ENCODE measurements around the gene GOPC.

DNA sequence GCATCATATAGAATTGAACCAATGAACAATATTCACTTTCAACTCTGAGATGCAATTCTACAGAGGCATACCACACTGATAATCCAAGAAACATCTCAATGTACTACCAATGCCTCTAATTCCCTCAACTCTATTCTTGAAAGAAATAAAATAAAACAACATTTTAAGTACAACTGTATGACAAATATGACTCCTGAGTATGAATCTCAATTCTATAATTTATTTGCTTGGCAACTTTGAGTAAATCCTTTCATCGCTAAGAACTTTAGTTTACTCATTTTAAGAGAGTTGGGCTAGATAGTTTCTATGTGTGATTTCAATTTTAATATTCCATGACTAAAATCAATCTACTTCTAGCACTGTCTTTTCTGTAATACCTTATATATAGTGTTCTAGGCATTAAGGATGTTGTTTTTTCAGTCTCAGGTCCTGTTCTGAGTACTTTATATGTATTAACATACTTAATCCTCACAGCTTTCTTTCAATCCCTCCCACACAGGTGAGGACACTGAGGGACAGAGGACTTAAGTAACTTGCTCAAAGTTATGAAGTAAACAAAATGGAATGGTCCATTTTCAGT is 33.4 kb downstream of the GOPC start:
- TF ChIP-seq, protein P1, sequence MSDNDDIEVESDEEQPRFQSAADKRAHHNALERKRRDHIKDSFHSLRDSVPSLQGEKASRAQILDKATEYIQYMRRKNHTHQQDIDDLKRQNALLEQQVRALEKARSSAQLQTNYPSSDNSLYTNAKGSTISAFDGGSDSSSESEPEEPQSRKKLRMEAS (IDR thresholded peaks at IDR 0.05), result no peak
- TF ChIP-seq, protein P2, sequence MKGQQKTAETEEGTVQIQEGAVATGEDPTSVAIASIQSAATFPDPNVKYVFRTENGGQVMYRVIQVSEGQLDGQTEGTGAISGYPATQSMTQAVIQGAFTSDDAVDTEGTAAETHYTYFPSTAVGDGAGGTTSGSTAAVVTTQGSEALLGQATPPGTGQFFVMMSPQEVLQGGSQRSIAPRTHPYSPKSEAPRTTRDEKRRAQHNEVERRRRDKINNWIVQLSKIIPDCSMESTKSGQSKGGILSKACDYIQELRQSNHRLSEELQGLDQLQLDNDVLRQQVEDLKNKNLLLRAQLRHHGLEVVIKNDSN (IDR thresholded peaks at IDR 0.05), result no peak
- TF ChIP-seq TCF12 (IDR thresholded peaks at IDR 0.05; ENCODE audit: low read depth), result no peak
- TF ChIP-seq TAF1 (IDR thresholded peaks at IDR 0.05; ENCODE audit: low read depth), result no peak
- TF ChIP-seq EGR1 (IDR thresholded peaks at IDR 0.05), result no peak
- no peak for TF ChIP-seq YY1 (IDR thresholded peaks at IDR 0.05; ENCODE audit: low read depth)
- TF ChIP-seq, protein P3, sequence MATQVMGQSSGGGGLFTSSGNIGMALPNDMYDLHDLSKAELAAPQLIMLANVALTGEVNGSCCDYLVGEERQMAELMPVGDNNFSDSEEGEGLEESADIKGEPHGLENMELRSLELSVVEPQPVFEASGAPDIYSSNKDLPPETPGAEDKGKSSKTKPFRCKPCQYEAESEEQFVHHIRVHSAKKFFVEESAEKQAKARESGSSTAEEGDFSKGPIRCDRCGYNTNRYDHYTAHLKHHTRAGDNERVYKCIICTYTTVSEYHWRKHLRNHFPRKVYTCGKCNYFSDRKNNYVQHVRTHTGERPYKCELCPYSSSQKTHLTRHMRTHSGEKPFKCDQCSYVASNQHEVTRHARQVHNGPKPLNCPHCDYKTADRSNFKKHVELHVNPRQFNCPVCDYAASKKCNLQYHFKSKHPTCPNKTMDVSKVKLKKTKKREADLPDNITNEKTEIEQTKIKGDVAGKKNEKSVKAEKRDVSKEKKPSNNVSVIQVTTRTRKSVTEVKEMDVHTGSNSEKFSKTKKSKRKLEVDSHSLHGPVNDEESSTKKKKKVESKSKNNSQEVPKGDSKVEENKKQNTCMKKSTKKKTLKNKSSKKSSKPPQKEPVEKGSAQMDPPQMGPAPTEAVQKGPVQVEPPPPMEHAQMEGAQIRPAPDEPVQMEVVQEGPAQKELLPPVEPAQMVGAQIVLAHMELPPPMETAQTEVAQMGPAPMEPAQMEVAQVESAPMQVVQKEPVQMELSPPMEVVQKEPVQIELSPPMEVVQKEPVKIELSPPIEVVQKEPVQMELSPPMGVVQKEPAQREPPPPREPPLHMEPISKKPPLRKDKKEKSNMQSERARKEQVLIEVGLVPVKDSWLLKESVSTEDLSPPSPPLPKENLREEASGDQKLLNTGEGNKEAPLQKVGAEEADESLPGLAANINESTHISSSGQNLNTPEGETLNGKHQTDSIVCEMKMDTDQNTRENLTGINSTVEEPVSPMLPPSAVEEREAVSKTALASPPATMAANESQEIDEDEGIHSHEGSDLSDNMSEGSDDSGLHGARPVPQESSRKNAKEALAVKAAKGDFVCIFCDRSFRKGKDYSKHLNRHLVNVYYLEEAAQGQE (IDR thresholded peaks at IDR 0.05; ENCODE audit: low read depth), result no peak
